ENCODE results near the gene ZNF775. TPM values are rescaled to one million over a fixed set of nuclear protein-coding genes. Genes with fewer than 3 reads are reported as not detected.
A peak's percentile ranks its signal among the peaks of the same experiment; 100 is the strongest.

ZNF775 gene
- total RNA-seq, 4 donors from 2014 or later = 0.72 to 4.4 (median 1.4) TPM

- TF ChIP-seq CTCF (IDR thresholded peaks at IDR 0.05) = no peak
- DNase-seq (ENCODE audit: low spot score) = peak; percentile 63
- peak; percentile 75 for ATAC-seq (ENCODE audit: low FRiP score)
Measured at GRCh38 chr7:150368096-150368883, 10.8 kb upstream of the ZNF775 start, which contains the start of gene REPIN1. TSS of gene REPIN1 (plus strand) at chr7:150368822. CDS start at chr7:150369712, 890 bp downstream.

- DNase-seq (ENCODE audit: low spot score) = no peak
Measured at GRCh38 chr7:150368884-150369747, 10.0 kb upstream of the ZNF775 start.

GRCh38 chr7:150369748-150370501, 9.2 kb upstream of the ZNF775 start:
- no peak for DNase-seq (ENCODE audit: low spot score)
- ATAC-seq (ENCODE audit: low FRiP score) = peak; percentile 4
- TF ChIP-seq CTCF (IDR thresholded peaks at IDR 0.05) = no peak

More at GRCh38 chr7:150368884-150369747, 10.0 kb upstream of the ZNF775 start:
- no peak for TF ChIP-seq CTCF (IDR thresholded peaks at IDR 0.05)
- ATAC-seq (ENCODE audit: low FRiP score) = peak; percentile 58

GRCh38 chr7:150370612-150371071, 8.5 kb upstream of the ZNF775 start:
- no peak for TF ChIP-seq CTCF (IDR thresholded peaks at IDR 0.05)
- DNase-seq (ENCODE audit: low spot score) (no peak), ATAC-seq (ENCODE audit: low FRiP score) (no peak)

- TF ChIP-seq CTCF (IDR thresholded peaks at IDR 0.05) = no peak
- ATAC-seq (ENCODE audit: low FRiP score) (no peak), DNase-seq (ENCODE audit: low spot score) (no peak)
Measured at GRCh38 chr7:150371131-150371995, 7.8 kb upstream of the ZNF775 start.

- ATAC-seq (ENCODE audit: low FRiP score) (no peak), DNase-seq (ENCODE audit: low spot score) (no peak)
- no peak for TF ChIP-seq CTCF (IDR thresholded peaks at IDR 0.05)
Measured at GRCh38 chr7:150371996-150372270, 7.2 kb upstream of the ZNF775 start.
